ENCODE data around the gene SEMA4A.

Gene SEMA4A

GRCh38 chr1:156135930-156136871, 17.2 kb upstream of the SEMA4A start:
- DNase-seq (ENCODE audit: low read depth, low spot score): no peak

DNA sequence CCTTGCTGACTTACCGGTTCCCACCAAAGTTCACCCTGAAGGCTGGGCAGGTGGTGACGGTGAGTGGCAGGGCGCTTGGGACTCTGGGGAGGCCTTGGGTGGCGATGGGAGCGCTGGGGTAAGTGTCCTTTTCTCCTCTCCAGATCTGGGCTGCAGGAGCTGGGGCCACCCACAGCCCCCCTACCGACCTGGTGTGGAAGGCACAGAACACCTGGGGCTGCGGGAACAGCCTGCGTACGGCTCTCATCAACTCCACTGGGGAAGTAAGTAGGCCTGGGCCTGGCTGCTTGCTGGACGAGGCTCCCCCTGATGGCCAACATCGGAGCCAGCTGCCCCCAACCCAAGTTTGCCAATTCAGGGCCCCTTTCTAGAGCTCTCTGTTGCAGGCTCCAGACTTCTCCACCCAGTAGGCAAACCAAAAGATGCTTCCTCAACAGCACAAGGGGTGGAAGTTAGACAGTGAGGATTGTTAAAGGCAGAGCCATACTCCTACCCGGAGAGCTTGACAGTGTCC, 16.4 kb upstream of the SEMA4A start:
- DNase-seq (ENCODE audit: low read depth, low spot score): no peak

DNA sequence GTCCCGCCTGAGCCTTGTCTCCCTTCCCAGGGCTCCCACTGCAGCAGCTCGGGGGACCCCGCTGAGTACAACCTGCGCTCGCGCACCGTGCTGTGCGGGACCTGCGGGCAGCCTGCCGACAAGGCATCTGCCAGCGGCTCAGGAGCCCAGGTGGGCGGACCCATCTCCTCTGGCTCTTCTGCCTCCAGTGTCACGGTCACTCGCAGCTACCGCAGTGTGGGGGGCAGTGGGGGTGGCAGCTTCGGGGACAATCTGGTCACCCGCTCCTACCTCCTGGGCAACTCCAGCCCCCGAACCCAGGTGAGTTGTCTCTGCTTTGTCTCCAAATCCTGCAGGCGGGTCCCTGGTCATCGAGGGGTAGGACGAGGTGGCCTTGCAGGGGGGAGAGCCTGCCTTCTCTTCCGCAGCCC, 14.9 kb upstream of the SEMA4A start:
- DNase-seq (ENCODE audit: low read depth, low spot score): no peak

GRCh38 chr1:156140879-156141707, 12.3 kb upstream of the SEMA4A start:
- no peak for DNase-seq (ENCODE audit: low read depth, low spot score)

DNA sequence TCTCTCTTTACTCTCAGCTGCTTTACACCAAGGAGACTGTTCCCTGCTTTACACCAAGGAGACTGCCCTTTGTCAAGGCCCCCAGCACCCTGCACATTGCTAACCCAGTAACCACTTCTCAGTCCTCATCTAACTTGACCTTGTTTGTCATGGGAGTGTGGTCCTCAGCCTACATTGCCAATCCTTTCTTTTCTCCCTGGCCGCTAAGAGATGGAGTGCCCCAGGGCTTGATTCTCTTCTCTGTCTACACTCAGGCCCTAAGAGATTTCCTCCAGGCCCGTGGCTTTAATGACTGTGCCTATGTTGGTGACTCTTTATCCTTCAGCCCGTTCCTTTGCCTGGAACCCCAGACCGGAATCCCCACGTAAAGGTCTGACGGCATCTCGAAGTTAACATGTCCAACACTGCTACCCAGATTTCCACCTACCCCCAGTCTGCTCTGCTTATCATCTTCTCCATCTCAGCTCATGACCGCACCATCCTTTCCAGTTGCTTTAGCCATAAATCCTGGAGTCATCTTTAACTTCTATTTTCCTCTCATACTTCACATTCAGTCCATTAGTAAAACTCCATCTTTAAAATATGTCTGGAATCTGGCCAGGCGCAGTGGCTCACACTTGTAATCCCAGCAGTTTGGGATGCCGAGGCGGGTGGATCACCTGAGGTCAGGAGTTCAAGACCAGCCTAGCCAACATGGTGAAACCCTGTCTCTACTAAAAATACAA, 9.5 kb upstream of the SEMA4A start:
- DNase-seq (ENCODE audit: low read depth, low spot score): no peak

GRCh38 chr1:156144742-156145141, 8.6 kb upstream of the SEMA4A start:
- no peak for DNase-seq (ENCODE audit: low read depth, low spot score)

DNA sequence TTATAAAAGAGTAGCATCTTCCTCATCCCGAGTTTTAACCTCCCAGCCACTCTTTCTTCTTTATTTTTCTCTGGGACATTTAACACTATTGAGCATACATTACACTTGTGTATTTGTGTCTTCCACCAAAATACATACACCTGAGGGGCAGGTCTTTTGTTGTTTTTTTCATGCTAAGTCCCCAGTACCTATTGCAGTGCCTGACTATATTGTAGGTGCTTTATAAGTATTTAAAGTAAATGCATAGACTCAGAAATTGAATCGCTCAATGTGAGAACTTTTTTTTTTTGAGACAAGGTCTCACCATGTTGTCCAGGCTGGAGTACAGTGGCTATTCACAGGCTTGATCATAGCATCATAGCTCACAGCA, 7.8 kb upstream of the SEMA4A start:
- no peak for DNase-seq (ENCODE audit: low read depth, low spot score)

DNA sequence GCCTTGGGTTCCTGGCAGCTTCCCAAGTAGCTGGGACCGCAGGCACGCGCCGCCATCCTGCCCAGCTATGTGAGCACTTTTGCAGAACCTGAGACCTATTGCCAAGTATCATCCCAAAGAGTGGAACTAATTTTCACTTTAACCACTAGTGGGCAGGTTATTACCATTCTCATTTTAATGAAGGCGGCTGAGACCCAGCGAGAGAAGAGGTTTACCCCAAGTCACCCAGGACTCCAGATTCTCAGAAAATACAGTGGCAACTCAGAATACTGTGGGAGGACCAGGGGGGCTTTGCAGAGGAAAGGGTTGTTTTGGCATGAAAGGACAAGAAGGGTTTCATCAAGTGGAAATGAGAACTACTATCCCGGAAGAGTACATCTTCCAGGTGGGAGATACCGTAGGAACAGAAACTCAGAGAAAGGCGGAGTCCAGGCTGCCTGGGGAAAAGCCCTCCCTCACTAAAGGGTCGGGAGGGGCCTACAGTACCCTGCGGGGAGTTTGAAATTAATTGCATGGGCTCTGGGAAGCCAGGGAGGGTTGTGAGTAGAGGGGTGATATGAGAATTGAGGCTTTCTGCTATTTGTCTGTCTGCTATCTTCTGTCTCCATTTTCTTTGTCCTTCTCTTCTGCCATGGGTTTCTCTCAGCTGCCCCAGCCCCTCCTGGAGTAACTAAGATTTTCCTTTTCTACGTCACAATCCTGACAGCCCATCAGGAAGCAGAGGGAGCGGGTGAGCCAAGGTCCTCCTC, 7.2 kb upstream of the SEMA4A start:
- DNase-seq (ENCODE audit: low read depth, low spot score): no peak

DNA sequence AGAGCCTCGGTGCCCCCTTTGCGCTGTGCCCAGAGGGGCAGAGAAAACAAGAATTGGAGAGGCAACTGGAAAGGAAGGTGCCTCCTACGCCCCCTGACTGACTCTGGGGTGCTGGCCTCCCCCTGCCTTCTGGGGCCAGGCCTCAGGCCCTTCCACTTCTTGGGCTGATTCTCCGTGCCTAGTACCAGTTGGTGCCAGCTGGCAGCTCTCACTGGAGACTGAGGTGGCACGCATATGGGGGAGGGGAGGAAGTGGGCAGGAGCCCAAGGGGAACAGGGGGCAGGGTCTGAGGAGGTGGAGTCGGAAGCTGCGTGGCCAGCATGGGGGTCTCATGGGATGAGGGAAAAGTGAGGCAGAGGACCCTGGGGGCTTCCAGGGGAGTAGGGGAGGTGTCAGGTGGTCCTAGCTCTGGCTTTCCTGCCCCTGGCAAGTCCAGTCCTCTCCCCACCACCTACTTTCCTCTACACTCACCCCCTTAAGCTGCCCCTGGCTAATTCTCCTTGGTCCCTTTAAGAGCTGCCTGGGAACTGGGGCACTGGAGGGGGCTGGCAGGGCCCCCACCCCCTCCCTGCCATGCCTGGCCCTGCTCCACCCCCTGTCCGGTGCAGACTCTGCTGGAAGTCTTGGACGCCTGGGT, 6.5 kb upstream of the SEMA4A start:
- no peak for DNase-seq (ENCODE audit: low read depth, low spot score)

- DNase-seq (ENCODE audit: low read depth, low spot score): no peak
Observed at GRCh38 chr1:156148216-156148615, 5.2 kb upstream of the SEMA4A start.

- peak; percentile 93 for DNase-seq (ENCODE audit: low read depth, low spot score)
Observed at GRCh38 chr1:156149374-156150332, 3.7 kb upstream of the SEMA4A start.

- no peak for DNase-seq (ENCODE audit: low read depth, low spot score)
Observed at GRCh38 chr1:156150333-156151011, 2.9 kb upstream of the SEMA4A start.

- DNase-seq (ENCODE audit: low read depth, low spot score): no peak
Observed at GRCh38 chr1:156151093-156151688, 2.2 kb upstream of the SEMA4A start.

- no peak for DNase-seq (ENCODE audit: low read depth, low spot score)
Observed at GRCh38 chr1:156152628-156153027, 757 bp upstream of the SEMA4A start.

DNA sequence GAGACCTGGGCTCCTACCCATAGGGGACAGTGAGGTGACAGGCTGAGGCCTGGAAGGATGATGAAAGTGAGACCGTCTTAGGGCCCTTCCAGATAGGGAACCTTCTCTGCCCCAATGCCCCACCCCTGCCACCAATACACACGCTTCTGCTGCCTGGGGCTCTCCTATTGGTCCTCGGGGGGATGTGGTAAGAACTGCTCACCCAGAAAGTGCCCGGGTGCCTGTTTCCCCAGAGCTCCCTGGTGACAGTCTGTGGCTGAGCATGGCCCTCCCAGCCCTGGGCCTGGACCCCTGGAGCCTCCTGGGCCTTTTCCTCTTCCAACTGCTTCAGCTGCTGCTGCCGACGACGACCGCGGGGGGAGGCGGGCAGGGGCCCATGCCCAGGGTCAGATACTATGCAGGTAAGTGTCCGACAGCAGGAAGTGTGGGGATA, 948 bp downstream of the SEMA4A start:
- DNase-seq (ENCODE audit: low read depth, low spot score): no peak

DNA sequence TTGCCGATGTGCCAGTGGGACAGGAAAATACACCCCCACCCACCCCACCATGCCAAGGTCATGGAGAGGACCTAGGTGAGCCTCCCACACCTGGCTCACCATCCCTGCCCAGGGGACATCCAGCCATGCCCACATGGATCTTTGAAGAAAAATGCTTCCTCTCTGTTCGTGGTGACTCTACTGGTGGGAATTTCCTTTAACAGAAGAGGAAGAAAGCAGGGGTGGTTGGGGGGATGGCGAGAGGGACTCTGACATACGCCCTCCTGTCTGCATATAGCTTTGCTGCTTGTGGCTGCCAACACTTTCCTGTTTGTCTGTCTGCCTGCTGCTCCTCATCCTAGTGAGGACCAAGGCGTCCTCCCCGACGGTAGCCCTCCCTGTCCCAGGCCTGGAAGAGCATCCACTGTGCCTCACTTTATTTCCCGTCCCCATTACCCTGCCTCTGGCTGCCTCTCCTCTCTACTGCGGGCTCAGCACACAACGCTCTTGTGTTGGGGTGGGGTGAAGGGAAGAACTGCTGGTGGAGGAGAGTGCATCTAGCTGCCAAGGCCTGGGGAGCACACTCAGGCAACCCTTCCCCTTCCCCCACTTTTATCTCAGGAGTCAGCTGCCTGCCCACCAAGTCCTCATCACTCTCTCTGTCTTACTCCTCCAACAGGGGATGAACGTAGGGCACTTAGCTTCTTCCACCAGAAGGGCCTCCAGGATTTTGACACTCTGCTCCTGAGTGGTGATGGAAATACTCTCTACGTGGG, 2.5 kb downstream of the SEMA4A start:
- no peak for DNase-seq (ENCODE audit: low read depth, low spot score)

DNA sequence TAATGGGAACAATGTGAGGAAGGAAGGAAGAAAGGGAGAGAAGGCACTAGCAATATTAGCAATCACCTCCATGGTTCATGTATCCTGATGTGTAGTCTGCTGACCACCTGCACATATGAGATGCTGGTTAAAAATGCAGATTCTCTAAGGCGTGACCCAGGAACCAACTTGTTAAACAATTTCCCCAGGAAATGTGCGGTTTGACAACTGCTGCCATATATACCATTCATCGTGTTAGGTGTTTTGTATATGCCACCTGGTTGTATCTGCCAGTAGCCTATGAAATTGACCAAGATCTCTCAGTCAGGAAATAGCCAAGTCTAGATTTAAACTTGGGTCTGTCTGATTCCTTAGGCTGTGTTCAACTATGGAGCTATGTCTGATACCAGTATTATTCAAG, 4.1 kb downstream of the SEMA4A start:
- no peak for DNase-seq (ENCODE audit: low read depth, low spot score)

GRCh38 chr1:156157966-156158365, 4.6 kb downstream of the SEMA4A start:
- no peak for DNase-seq (ENCODE audit: low read depth, low spot score)
